NCI-H510A treated with DMSO at 0.1 percent for 48 hours (cell line): ENCODE data around the gene HMGN2.

Experiments used
- DNase-seq: peaks from one replicate; lab custom pipeline; 2025; lab: John Stamatoyannopoulos, UW

HMGN2 gene

DNA sequence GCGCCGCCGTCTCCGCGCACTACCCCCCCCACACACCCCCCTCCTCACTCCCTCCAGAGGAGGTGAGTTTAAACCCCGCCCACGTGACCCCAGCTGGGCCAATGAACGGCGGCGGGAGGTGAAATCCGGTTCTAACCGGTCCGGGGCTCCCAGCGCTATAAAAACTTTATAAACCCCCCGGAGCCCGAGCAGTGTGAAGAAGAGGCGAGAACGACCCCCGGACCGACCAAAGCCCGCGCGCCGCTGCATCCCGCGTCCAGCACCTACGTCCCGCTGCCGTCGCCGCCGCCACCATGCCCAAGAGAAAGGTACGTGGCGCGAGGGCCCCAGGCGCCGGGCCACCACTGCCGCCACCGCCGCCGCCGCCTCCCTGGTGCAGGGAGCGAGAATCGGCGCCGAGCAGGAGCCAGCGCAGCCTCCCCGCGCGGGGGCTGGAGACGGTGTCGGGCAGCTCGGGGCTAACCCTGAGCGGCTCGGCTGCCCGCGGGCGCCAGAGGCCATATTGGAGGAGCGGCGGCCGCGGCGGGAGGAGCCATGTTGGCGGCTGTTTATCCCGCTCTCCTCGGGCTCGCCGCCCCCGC, at the start of gene HMGN2:
HMGN2 (plus strand) TSS at position 121 of the 581 bp plus-strand sequence; CDS start at position 294, 173 bp downstream.
- DNase-seq, result peak; percentile 93

DNA sequence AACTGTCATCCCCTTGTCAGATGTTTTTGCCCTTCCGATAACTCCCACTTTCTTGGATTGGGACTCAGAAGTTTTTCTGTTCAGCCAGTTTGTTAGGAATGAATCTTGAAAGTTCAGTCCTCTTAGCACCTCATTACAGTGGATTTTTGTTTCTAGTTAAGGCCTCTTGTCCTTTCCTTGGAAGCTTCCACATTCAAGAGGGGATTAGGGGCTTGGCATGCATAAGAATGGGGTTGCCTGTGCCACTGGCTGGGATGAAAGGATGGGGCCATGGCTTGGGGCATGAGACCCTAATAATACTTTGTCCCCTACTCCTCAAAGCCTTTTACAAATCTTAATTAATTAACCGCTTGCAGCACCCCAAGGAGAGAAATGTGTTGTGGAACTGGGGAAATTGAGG, 42.5 kb upstream of the HMGN2 start:
- DNase-seq, result no peak

DNA sequence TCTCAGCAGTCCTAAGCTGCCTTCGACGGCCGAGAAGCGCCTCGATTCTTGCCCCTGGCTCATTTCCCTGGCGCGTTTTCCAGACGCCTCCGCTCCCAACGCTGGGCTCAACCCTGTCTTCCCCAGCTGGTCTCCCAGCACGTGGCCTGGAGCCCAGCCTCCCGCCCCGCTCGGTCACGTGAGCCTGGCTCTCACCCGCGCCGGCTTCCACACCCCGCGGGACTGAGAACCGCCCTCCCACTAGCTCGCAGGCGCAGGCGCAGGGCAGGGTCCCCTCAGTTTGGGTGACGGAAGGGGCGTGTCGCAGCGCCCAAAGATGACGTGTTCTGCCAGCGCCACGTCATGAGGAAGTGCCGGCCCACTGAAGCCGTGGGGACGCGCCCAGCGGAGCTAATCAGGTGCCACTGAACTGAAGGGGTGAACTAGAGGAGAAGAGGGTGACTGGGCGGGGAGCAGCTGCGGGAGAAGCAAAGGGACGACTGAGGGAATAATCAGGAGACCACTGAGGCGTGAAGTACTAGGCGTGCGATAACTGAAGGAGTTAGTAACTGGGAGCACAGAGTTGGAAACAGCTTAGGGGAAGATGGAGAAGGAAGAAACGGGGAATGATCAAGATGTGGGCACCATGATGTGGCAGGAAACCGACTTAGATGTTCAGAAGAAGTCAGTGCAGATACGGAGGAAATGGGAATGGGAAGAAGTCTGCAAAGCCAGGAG, 40.1 kb upstream of the HMGN2 start, which contains the start of gene DHDDS:
DHDDS (plus strand) TSS at position 343 of the 717 bp plus-strand sequence. CDS start 625 bp downstream, outside the sequence.
- DNase-seq, result peak; percentile 95

DNA sequence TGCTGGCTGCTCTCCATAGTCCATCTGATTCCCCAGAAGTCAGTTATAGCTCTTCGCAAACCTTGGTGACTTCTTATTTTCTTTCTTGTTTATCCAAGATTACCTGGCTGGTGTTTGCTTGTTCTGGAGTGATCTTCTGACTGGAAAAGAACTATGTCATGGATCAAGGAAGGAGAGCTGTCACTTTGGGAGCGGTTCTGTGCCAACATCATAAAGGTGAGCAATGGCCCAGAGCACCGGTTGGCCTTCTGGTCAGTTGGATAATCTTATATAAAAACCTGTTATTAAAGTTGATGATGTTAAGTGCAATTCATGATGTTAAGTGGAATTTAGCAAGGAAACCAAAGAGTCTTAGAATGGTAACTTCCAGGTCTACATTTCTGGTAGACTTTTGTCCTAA, 39.4 kb upstream of the HMGN2 start:
- no peak for DNase-seq

DNA sequence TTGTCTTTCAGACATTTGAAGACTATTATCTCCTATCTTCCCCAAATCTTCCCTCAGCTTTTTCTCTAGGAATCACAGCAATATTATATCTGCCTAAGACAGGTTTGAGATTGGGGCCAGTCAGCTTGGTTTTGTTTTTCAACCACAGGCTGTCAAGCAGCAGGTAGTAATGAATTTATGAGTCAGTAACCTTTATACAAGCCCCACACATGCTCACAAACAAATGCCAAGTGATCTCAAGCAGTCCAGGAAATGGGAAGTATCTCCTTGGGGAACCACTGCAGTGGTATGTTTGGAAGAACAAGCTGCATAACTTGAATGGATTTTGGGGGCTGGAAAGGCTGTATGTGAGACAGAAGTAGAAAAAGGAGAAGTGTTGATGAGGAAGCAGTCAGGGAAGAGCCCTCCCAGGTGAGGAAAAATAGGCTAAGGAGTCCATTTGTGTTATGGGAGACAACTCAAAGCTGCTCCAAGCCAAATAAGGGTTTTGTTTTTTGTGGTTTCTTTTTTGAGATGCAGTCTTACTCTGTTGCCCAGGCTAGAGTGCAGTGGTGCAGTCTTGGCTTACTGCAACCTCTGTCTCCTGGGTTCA, 38.0 kb upstream of the HMGN2 start:
- DNase-seq, result no peak

DNA sequence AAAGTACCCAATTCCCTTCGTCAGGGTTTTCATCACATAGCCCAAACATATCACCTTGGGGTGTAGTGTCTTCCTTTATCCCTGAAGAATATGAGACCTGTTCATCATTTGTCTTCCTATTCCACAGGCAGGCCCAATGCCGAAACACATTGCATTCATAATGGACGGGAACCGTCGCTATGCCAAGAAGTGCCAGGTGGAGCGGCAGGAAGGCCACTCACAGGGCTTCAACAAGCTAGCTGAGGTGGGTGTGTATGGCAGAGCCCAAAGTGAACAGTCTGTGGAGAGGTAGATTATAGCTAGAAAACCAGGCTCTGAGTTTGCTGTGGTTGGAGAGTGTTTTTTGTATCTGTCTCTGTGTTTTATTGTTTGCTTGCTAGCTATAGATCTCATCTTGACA, 34.2 kb upstream of the HMGN2 start:
- DNase-seq, result no peak

DNA sequence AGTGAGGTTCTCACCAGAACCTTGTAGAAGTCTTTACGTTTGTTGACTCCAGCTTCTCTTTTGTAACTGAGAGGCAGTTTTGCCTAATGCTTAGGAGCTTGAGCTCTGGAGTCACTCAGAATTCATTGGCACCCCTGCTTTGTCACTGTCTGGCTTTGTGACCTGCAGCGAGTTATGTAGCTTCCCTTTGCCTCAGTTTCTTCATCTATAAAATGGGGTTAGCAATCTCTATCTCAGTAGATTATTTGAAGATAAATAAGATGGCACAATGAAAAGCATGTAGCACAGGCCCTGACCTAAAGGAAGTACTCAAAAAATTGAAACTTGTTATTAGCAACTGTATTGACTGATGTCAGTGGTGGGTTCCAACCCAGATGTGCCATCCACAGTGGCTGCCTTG, 32.0 kb upstream of the HMGN2 start:
- DNase-seq, result no peak

DNA sequence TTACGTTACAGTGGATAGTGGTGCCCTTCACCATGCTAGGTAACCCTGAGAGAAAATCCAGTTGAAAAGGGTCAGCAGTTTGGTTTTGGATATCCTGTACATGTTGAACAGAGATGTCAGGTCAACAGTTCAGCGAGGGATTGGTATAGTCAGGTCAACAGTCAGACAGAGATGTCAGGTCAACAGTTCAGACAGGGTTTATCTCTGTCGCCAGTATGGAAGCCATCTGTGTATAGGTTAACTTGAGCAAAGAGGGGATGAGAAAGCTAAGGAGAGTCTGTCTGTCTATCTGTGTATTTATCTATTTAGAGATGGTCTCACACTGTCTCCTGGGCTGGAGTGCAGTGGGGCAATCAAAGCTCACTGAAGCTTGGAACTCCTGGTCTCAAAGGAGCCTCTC, 22.4 kb upstream of the HMGN2 start:
- no peak for DNase-seq

DNA sequence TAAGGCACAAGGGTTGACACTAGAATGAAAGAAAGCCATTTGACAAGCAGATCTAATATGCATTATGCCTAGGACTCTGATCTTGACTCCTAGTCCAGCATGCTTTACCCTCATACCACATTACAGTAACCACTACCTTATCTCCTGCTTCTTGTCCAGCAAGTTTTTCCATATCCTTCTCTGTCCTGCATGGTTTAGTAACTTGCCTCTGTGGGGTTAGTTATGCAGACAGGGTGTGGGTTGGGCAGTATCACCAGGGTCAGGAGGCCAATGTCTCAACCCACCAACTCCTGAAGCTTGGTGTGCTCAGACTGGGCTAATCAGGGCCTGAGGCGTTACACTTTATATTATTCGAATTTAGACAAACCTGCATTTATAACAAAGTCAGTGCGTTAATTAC, 21.3 kb upstream of the HMGN2 start:
- DNase-seq, result no peak

DNA sequence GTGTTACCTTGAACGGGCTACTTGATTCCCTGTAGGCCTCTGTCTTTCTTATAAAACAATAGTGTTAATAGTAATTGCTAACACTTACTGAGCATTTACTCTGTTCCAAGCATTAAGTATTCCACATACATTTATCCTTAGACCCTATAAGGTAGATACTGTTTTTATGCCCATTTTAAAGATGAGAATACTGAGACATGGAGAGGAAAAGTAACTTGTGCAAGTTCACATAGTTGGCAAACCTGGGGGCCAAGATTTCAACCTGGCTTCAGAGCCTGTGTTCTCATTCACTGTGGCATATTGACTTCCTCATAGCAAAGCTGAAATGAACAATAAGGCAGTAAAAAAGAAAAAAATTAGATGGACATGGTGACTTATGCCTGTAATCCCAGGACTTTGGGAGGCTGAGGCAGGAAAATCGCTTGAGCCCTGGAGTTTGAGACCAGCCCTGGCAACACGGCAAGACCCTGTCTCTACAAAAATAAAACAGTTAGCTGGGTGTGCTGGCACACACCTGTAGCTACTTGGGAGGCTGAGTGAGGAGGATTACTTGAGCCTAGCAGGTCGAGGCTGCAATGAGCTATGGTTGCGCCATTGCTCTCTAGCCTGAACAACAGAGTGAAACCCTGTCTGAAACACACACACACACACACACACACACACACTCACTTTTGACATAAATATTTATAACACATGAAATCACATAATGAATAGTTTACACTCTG, 19.6 kb upstream of the HMGN2 start:
- no peak for DNase-seq

DNA sequence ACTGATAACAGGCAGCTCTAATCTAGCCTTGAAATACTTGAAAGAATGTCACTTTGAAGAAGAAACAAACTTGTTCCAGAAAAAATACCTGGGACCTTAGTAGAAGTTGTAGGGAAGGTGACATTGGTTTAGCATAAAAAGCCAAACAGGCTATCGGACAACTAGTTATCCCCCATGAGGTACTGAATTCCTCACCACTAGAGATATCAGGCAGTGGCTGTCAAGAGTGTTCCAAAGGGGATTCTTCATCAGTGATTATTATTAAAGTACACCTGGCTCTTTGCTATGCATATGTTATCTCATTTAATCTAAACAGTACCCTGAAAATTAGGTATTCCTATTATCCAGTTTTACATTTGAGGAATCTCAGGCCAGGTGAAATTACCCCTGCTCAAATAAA, 13.1 kb upstream of the HMGN2 start:
- no peak for DNase-seq

DNA sequence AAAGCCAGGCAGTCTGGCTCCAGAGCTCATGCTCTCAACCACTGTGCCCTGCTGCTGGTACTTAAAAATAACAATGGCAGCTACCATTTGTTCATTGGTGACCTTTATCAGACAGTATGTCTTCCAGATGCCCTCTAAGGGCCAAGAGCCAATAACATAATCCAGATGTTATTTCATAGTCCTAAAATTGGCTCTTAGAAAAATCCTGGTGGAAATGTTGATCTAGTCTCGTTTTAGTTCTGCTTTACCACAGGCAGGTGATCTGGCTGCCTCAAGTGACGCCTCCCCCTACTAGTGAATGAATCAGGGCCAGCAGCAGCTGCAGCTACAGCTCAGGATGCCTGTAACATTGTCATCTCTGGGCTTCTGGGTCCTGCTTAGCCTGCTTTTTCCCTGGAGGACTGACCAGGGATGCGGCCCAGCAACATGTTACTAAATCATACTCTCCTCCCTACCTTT, 12.6 kb upstream of the HMGN2 start:
- no peak for DNase-seq

DNA sequence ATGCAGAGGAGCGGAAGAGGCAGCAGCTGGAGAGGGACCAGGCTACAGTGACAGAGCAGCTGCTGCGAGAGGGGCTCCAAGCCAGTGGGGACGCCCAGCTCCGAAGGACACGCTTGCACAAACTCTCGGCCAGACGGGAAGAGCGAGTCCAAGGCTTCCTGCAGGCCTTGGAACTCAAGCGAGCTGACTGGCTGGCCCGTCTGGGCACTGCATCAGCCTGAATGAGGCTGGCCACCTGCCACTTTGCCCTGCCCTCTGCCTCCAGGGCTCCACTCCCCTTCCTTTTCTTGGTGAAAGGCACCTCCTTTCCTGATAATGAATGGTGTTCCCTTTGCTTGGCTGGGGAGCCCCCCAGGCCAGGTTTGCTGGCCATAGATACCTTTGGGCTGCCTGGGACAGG, 3.3 kb upstream of the HMGN2 start:
- DNase-seq, result no peak

DNA sequence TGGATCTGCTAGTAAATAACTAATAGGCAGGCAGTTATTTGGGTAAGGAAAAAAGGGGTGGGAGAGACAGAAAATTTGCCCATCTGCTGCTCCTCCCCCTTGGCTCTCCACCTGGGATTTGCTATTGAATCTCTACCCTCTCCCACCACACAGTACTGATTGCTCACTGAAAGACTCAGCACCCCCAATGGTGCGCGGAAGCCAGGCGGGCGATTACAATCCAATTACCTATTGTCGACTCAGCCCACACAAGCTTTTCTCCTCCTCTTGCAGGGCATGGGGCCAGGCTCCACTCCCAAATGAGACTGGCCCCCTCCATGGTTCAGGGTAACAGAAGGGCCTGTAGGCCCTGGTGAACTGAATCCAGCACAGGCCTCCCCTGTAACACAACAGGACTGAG, 2.7 kb upstream of the HMGN2 start:
- no peak for DNase-seq

DNA sequence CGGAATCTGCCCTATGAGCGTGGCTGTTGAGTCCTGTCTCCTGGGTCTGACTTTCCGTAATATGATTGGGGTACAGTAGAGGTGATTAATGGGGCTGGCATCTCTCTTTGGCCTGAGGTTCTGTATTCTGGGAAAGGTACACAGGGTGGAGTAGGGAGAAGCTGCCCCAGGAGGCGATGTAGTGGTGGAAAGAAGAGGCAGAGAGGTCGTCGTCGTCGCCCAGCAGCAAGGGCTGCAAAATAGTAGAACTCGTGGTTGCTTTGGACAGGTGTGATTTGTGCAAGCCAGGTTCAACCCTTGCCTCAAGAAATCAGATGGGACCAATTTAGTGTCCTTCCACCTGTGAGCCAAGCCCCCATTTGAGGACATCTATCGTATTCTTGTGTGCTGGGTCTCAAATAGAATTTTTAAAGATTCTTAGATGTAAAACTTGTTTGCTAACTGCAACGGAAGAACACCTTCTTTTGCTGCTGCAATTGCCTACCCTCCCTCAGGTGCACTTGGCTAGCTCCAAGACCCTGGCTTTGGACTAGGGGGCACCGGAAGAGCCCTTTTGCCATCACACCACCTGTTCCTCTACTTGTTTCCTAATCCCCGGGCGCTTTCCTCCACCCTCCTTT, 1.3 kb upstream of the HMGN2 start:
- peak; percentile 75 for DNase-seq

DNA sequence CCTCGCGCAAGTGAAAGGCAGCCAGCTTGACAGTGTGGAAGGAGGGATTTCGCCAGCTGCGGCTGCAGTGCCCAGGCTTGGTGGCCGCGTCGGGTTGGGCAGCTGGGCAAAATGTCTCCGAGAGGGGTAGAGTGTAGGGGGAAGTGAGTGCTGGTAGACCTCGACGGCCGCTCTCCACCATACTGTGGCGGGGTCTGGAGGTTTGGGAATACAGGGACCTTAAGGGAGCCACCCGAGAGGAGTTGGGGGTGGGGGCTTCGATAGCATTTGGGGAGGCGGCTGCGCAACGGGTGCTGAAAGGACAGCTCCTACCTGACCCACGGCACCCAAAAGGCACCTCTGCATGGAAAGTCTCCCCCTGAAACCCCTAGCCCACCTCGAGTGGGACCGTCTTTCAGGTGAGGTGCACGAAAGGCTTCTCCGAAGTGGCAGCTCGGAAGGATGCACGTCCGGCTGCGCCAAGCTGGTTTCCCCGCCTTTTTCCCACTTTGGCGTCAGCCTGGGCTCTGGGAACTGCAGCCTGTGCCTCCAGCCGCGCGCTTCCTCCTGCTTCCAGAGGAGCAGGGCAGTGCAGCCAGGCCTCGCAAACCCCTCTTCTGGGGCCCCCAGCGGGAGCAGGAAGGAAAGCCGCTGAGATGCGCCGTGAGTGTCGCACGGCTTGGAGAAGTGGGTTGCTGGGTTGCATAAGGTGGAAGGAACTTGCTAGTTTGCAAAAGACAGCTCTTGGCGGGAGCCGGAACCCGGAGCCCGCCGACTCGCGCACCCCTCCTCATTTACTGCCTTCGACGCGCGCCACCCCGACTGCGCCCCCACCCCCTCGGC, 531 bp upstream of the HMGN2 start:
- DNase-seq, result peak; percentile 92

DNA sequence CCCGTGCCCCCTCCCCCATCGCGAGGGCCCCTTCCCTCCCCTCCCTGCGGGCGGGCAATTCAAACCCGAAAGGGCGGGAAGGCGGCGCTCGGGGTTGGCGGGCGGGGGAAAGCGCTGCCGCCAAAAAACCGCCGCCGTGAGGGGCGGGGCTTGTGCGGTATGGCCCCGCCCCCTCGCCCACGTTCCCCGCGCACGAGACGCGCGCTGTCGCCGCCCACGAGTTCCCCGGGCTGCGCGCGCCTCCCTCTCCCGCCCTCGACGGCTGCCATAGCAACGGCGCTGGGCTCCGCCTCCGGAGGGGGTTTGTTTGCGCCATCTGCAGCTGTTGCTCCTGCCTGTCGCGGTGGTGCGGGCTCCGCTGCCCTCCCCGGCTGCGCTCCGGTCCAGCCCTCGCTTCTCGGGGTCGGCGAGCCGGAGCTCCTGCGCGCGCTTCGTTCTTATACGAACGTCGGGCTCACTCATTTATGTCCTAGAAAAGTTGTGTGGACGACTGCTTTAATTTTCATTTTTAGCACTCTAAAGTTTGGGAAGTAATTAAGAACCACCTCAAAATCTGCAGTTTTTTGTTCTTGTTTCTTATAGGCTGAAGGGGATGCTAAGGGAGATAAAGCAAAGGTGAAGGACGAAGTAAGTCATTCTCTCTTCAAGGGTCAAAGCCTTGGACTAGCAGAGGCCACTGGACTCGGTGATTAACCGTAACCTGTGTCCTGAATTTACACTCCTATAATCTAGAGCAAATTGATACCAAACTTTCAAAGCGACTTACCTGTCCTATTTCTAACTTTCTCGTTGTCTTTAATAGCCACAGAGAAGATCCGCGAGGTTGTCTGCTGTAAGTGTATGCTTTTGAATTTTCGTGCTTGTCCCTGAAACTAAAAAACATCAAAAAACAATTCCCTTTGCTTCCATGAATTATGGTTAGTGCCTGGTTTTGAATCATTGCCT, 933 bp downstream of the HMGN2 start:
- DNase-seq, result peak; percentile 91

DNA sequence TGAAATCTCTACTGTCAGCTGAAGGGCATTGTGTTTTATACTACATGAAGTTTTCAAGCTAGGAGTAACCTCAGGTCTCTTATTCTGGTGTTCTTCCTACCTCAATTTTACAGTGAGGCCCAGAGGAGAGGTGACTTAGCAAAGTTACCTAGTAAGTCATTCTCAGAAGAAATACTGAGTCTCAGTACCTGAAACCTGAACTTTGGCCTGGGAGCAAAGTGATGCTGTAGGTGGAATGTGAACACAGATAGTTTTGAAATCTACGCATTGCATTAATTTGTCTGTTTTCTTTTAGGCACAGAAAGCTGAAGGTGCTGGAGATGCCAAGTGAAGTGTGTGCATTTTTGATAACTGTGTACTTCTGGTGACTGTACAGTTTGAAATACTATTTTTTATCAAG, 2.6 kb downstream of the HMGN2 start:
- no peak for DNase-seq

DNA sequence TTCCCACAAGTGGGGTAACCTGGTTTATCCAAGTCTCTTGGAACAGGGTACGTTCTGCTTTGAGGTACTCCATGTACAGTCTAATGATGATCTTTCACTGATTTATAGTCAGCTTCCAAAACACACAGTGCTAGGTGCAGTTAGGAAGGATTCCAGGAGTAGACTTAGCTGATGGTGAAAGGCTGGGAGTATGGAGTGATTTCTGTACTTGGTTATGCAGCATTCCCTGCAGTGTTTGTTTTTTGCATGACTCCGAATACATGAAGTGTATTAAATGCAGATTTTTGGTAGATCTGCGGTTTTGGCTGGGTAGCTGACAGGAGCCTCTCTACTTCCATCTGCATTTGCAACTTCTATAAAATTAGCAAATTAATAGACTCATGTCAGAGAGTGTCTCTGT, 3.7 kb downstream of the HMGN2 start:
- DNase-seq, result no peak

DNA sequence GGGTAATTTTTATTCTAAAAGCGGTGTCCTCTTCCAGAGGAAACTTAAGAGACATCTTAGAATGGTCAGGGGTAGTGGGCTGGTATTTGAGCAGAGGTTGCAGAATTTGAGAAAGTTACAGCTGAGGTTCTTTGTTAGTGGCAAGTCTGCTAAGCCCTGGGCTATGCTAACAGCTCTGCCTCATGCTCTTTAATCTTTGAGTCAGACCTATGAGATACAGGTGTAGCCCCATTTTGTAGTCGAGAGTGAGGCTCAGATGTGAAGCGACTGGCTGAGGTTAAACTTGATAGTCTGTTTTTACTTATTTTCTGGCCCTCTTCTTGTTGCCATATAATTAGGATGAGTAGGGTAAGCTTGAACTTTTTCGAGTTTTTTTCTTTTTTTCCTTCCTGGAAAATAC, 4.7 kb downstream of the HMGN2 start:
- DNase-seq, result no peak
